Renal cortex interstitium (tissue), 11 donors: ENCODE results near the gene ZSWIM5. TPM values are rescaled to one million over a fixed set of nuclear protein-coding genes. Genes with fewer than 3 reads are reported as not detected.
A peak's percentile ranks its signal among the peaks of the same experiment; 100 is the strongest.
"Not testable (repeated sequence)": the region's sequence is repeated elsewhere in the genome, so short reads cannot be mapped to it uniquely, and the experiment has no call there.

Source experiments
- DNase-seq, 11 donors: peaks; one replicate each; pipeline ENCODE4 v3.0.0-alpha.2; 2013; ENCODE audit warnings: low read depth in 9 of 11, low spot score in 4 of 11; ENCODE audit errors: extremely low read depth in 1 of 11
- polyA plus RNA-seq, 3 donors: library from polyadenylated mRNA; unstranded; fragments of 120-200 nt; gene quantifications; one replicate each; pipeline ENCODE4 v1.2.1, GENCODE V29; 2013; ENCODE audit not compliant: insufficient read length in 3 of 3

ZSWIM5 gene
- polyA plus RNA-seq, 3 donors, result 6.5 to 7.1 (median 6.7) TPM

- DNase-seq, result no peak
These were observed 4.7 kb upstream of the ZSWIM5 start for GRCh38 chr1:45211076-45211475.

DNA sequence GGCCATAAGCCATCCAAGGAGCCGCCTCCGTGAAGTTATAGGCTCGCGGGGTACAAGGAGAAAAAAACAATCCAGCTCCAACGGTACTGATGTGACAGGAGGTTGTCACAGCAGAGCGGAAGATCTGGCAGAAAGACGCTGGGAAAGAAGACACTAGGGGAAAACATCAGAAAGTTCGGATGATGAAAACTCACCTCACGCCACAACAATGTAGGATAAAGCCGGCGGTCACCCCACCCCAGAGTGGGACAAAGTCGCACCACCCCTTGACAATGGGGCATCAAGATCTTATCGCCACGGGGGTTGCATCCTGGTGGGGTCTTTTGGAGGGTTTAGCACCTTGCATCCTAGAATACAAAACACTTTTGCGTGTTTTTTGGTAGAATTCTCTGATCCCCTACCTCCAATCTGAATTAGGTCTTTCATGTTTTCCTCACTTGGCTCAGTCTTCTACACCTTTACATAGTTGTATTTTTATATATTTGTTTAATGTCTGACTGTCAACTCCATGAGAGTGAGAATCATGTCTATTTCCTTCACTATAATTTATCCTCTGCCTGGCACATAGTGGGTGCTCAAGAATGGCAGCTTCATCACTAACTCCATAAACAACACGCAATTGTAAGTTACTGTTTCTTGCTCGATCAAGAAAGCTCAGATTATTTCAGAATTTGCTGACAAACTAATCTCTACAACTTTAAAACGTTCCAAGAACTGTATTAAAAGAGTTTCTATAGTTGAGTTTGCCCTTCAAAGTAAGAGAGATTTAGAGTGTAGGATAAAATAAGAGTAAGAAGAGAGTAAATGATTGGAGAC lies 611 bp upstream of the ZSWIM5 start:
- no peak for DNase-seq

DNA sequence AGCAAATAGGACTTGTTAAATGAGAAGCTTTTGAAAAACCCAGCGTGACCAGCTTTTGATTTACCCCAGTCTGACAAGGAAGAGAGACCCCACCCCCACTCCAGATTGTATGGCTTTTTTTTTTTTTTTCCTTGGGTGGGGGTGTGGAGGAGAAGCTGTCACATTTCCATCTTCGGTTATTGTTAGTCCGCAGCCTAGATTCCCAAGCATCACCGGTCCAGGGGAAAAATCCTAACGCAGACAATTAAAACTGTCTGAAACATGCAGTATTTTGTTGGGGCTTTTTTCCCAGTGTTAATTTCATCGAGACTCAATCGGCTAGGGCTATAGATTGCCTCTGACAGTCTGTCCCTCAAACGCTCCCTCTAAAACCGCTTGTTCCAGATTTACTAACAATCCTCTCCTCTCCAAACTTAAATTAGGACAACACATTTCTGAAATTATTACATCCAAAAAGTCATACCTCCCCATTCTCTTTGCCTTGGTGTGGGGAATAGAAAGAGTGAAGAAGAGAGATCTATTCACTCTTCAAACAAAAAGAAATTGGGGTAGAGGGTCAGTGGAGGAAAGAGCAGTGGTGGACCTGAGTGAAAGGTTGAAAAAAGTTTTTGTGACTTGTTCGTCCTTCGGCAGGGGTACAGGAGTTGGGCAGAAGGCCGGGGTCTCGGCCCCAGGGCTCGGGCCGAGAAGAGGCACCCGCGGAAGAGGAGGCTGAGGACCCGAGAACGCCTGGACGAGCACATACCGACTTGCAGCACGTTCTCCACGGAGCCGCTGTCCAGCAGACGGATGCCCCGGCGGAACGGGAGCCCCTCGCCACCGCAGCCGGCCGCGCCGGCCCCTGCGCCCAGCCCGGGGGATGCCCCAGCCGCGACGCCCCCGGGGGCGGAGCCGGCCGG lies 1.1 kb downstream of the ZSWIM5 start:
- DNase-seq, result peak in 9 of 11 donors; percentile 26 to 54 (median 40)

DNA sequence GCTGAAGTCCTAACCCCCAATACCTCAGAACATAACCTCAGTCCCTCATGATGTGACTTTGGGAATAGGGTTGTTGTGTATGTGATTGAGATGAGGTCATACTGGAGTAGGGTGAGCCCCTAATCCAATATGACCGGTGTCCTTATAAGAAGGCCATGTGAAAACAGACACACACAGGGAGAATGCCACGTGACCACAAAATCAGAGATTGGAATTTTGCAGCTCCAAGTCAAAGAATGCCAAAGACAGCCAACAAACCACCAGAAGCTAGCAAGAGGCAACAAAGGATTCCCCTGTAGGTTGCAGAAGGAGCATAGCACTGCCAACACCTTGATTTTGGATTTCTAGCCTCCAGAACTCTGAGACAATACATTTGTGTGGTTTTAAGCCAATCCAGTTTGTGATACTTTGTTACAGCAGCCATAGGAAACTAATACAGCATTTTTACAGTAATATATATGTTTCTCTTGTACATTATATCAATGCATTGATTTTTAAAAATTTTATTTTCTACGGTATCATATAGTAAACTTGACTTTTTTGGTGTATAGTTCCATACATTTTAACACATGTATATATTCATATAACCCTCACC lies 5.4 kb downstream of the ZSWIM5 start:
- DNase-seq, result no peak

DNA sequence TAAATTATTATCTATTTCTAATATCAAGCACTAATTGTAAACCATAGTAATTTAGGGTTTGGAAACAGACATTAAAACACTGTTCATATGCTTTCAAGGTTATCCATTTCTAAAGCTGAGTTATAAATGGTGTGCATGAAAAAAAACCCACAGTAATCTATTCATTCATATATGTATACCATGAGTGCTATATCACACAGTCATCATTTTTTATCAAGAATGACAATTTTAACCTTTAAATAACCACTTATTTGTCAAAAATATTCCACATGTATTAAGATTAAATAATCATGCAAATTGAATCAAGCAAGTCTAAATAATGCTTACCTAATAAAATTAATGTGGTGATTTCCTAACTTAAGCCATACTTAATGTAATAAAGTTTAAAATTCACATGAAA lies 6.0 kb downstream of the ZSWIM5 start:
- no peak for DNase-seq

GRCh38 chr1:45198185-45198584 lies 8.2 kb downstream of the ZSWIM5 start:
- DNase-seq, result no peak

DNA sequence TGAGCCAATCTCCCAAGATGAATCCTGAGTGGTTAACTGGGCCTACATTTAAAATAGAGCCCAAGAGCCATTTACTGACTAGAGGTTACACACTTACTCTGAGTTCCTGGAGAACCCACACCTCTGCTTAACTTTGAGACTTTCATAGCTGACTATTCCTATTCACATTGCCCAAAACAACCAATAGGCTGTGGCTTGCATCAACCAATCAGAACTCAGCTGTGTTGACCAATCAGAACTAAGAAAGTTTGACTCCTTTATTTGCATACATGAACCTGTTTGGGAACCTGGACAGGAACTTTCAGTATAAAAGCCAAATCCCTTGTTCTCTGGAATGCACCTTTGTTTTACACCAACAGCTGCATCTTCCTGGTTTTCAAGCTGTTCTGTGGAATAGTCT lies 9.5 kb downstream of the ZSWIM5 start:
- no peak for DNase-seq

GRCh38 chr1:45191418-45191783 lies 15.0 kb downstream of the ZSWIM5 start:
- no peak for DNase-seq

GRCh38 chr1:45187725-45188124 lies 18.7 kb downstream of the ZSWIM5 start:
- no peak for DNase-seq

DNA sequence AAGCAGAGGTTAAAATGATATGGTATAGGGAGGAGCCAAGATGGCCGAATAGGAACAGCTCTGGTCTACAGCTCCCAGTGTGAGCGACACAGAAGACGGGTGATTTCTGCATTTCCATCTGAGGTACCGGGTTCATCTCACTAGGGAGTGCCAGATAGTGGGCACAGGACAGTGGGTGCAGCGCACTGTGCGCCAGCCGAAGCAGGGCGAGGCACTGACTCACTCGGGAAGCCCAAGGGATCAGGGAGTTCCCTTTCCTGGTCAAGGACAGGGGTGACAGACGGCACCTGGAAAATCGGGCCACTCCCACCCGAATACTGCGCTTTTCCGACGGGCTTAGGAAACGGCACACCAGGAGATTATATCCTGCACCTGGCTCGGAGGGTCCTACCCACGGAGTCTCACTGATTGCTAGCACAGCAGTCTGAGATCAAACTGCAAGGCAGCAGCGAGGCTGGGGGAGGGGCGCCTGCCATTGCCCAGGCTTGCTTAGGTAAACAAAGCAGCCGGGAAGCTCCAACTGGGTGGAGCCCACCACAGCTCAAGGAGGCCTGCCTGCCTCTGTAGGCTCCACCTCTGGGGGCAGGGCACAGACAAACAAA lies 26.4 kb downstream of the ZSWIM5 start:
- not testable (repeated sequence) for DNase-seq

DNA sequence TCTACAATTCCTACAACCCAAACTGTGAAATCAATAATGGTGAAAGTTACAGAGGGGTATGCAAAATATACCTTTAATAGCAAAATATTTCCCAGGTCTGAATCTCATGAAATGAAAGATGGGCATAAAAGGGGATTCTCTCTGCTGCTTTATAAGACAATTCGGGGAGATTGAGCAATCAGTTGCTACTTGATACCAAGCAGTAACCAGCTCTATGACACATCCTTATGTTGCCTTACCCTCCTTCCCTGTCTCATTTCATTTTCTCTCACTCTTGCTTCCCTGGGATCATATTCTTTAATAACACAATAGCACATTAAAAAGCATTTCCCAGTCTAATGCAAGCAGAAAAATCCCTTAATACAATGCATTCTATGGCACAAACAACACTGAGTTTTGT lies 29.0 kb downstream of the ZSWIM5 start:
- DNase-seq, result no peak

DNA sequence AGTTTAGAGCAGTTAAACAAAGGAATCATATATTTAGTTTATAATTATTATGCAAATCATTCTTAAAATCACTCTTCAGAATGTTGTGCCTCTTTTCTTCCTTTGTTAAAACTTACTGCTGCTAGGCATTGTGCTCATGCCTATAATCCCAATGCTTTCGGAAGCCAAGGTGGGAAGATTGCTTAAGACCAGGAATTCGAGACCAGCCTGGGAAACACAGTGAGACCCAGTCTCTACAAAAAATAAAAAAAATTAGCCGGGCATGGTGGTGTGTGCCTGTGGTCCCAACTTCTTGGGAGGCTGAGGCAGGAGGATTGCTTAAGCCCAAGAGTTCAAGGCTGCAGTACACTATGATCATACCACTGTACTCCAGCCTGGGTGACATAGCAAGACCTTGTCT lies 33.6 kb downstream of the ZSWIM5 start:
- DNase-seq, result no peak

- no peak for DNase-seq
These were observed 34.4 kb downstream of the ZSWIM5 start for GRCh38 chr1:45172005-45172404.

DNA sequence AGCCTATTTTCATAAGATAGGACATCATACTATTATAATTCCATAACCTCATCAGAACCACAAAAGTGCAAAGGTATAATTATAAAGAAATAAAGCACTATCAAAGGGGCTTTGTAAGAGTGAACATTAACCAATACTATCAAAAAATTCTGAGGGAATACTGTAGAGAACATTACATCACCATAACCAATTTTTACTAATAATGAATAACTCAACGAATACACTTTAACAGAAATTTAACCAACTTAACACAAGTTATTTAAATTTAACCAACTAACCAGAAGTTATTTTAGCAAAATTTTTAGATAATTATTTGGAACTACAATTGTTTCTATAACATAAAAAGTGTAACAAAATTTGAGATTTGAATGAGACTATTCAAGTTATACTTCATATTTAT lies 34.8 kb downstream of the ZSWIM5 start:
- no peak for DNase-seq

GRCh38 chr1:45170151-45170742 lies 36.2 kb downstream of the ZSWIM5 start:
- DNase-seq, result no peak

DNA sequence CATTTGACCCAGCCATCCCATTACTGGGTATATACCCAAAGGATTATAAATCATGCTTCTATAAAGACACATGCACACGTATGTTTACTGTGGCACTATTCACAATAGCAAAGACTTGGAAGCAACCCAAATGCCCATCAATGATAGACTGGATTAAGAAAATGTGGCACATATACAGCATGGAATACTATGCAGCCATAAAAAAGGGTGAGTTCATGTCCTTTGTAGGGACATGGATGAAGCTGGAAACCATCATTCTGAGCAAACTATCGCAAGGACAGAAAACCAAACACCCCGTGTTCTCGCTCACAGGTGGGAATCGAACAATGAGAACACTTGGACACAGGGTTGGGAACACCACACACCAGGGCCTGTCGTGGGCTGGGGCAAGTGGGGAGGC lies 38.5 kb downstream of the ZSWIM5 start:
- not testable (repeated sequence) for DNase-seq

DNA sequence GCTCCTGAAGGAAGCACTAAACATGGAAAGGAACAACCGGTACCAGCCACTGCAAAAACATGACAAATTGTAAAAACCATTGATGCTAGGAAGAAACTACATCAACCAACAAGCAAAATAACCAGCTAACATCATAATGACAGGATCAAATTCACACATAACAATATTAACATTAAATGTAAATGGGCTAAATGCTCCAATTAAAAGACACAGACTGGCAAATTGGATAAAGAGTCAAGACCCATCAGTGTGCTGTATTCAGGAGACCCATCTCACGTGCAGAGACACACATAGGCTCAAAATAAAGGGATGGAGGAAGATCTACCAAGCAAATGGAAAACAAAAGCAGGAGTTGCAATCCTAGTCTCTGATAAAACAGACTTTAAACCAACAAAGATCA lies 42.1 kb downstream of the ZSWIM5 start:
- not testable (repeated sequence) for DNase-seq

- DNase-seq, result not testable (repeated sequence)
These were observed 43.3 kb downstream of the ZSWIM5 start for GRCh38 chr1:45163111-45163510.
